NT2/D1 (cell line): ENCODE data around the gene SREBF1.
A peak's percentile ranks its signal among the peaks of the same experiment; 100 is the strongest.

ENCODE experiments used
- DNase-seq: peaks from one replicate; pipeline ENCODE4 v3.0.0-alpha.2; 2011; ENCODE audit warnings: low read depth, low spot score
- H3K27me3 ChIP-seq: 2 replicates; pipeline ENCODE4 v1.6.0; 2011; ENCODE audit warnings: mild to moderate bottlenecking; ENCODE audit not compliant: insufficient read length, insufficient read depth
- H3K36me3 ChIP-seq: 2 replicates; pipeline ENCODE4 v1.6.1; 2011; ENCODE audit warnings: mild to moderate bottlenecking, low read length, mixed read lengths; ENCODE audit not compliant: insufficient read depth, insufficient read length
- H3K4me1 ChIP-seq: 2 replicates; pipeline ENCODE4 v1.5.1; 2011; ENCODE audit not compliant: insufficient read depth, insufficient read length
- H3K4me3 ChIP-seq: 2 replicates; pipeline ENCODE4 v1.5.1; 2011; ENCODE audit warnings: low read depth; ENCODE audit not compliant: insufficient read length
- H3K9ac ChIP-seq: 2 replicates; pipeline ENCODE4 v1.6.0; 2011; ENCODE audit warnings: low read depth; ENCODE audit not compliant: insufficient read length
- H3K9me3 ChIP-seq: 2 replicates; pipeline ENCODE4 v1.5.1; 2011; ENCODE audit warnings: mild to moderate bottlenecking, low read length; ENCODE audit not compliant: insufficient read depth
- SUZ12 ChIP-seq: IDR thresholded peaks from 2 replicates; pipeline ENCODE4 v1.6.1; 2011; ENCODE audit not compliant: insufficient read length, insufficient read depth; ENCODE audit errors: extremely low read depth
- YY1 ChIP-seq: IDR thresholded peaks from 2 replicates; pipeline ENCODE4 v1.6.1; 2011; ENCODE audit not compliant: insufficient read length, insufficient read depth
- ZNF274 ChIP-seq: IDR thresholded peaks from 2 replicates; pipeline ENCODE4 v1.6.1; 2011; ENCODE audit warnings: mild to moderate bottlenecking, low read depth, low read length

Gene SREBF1

DNA sequence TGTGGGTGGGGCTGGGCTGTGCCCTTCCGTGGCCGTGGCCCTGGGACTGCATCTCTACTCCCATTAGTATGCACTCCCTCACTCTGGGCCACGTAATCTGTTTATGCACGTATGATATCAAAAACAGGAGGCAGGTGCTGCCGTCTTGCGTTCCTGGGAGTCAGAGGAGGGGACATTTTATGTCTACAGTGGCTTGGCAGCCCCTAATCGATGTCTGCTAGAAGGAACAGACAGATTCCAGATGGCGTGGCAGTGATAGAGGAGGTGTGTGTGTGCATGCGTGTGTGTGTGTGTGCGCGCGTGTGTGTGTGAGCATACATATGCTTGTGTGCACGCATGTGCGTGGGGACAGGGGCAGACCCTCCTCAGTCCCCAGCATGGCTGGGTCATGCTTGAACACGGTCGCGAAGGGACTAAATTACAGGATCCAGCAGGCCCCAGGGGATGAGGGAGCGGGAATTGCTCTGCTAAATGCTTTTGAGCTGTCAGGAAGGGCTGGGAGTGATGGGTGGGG, 44.7 kb downstream of the SREBF1 start:
- TF ChIP-seq SUZ12 = no peak
- TF ChIP-seq YY1 = no peak
- no peak for TF ChIP-seq ZNF274
- H3K9me3 ChIP-seq = no peaks in the 10 kb centered on the region
- H3K4me1 ChIP-seq = peaks cover 28% of the 10 kb centered on the region
- DNase-seq = no peak
- no peak overlapping the region for H3K4me3 ChIP-seq
- peak overlapping the region; percentile 32 for H3K9ac ChIP-seq
- no peaks in the 10 kb centered on the region for H3K27me3 ChIP-seq
- peaks cover 33% of the 10 kb centered on the region for H3K36me3 ChIP-seq

DNA sequence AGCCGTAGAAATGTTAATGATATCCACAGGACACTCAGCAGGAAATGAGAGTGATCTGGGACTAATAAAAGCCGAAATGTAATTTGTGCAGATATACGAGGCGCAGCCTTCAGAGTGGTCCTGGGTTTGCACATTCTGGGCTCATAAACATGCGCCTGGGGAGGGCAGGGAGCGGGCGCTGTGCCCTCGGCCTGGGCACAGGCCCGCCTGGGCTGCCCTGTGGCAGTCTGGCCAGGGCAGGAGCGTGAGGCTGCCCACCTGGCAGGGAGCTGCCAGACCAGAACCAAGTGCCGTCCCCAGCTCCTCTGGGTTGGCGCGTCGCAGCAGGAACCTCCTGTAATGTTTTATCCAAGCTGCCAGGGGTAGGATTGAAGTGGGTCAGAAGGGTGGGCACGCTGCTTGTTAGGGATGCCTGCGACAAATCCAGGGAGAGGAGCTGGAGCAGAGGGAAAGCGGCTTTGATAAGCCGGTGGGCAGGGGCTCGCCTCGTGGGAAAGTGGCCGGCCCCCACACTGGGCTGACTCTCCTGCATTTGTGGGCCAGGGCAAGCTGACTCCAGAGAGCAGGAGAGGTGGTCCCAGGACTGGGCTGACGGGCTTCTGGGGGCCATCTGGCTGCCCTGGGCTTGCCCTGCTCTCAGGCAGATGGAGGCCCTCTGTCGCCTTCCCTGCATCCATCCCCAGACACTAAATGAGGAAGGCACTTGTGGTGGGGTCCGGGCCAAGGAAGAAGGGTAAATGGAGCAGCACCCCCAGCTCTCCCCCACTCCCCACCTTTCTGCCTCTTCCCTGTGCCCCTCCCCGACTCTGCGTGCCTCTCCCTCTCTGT, 45.9 kb downstream of the SREBF1 start:
- Histone ChIP-seq H3K4me1 (peaks cover 35% of the 10 kb centered on the region), H3K9me3 (no peaks in the 10 kb centered on the region), H3K36me3 (peaks cover 27% of the 10 kb centered on the region), H3K27me3 (no peaks in the 10 kb centered on the region), H3K4me3 (no peak overlapping the region), H3K9ac (peak overlapping the region; percentile 56)
- TF ChIP-seq YY1 (no peak), ZNF274 (no peak), SUZ12 (no peak)
- no peak for DNase-seq

- Histone ChIP-seq H3K9me3 (no peaks in the 10 kb centered on the region), H3K4me3 (no peak overlapping the region), H3K4me1 (peaks cover 41% of the 10 kb centered on the region), H3K36me3 (peaks cover 18% of the 10 kb centered on the region), H3K27me3 (no peaks in the 10 kb centered on the region), H3K9ac (no peak overlapping the region)
- DNase-seq = no peak
- TF ChIP-seq SUZ12 = no peak
- no peak for TF ChIP-seq ZNF274
- no peak for TF ChIP-seq YY1
These were observed 46.8 kb downstream of the SREBF1 start for GRCh38 chr17:17789828-17790636.

GRCh38 chr17:17789410-17789809, 47.4 kb downstream of the SREBF1 start:
- H3K27me3 ChIP-seq = no peaks in the 10 kb centered on the region

DNA sequence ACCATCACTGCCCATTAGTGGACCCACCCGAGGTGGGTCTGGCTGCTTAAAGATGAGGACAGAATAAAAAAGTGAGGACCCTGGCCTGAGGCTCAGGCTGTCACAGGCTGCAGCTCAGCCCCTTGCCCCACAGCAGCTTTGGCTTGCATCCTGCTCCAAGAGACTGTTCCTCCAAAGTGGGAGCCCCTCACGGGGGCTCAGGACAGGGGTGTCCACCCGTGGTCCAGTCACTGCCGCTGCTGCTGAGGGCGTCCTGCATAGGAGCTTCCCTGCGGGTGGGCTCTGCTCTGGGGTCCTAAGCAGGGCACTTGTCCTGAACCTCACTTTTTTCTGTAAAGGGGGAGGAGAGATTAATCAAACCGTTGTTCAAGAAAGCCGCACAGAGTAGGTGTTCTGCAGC, 47.8 kb downstream of the SREBF1 start:
- no peak overlapping the region for H3K4me3 ChIP-seq
- H3K9ac ChIP-seq = peak overlapping the region; percentile 50
- peaks cover 8% of the 10 kb centered on the region for H3K36me3 ChIP-seq
- peaks cover 50% of the 10 kb centered on the region for H3K4me1 ChIP-seq
- no peaks in the 10 kb centered on the region for H3K9me3 ChIP-seq
- H3K27me3 ChIP-seq = no peaks in the 10 kb centered on the region
- TF ChIP-seq ZNF274 = no peak
- TF ChIP-seq YY1 = no peak
- no peak for TF ChIP-seq SUZ12
- DNase-seq = no peak

More at GRCh38 chr17:17789410-17789809, 47.4 kb downstream of the SREBF1 start:
- Histone ChIP-seq H3K9ac (no peak overlapping the region), H3K4me1 (peaks cover 47% of the 10 kb centered on the region), H3K36me3 (peaks cover 12% of the 10 kb centered on the region), H3K9me3 (no peaks in the 10 kb centered on the region), H3K4me3 (no peak overlapping the region)
- DNase-seq = no peak
- TF ChIP-seq ZNF274 (no peak), YY1 (no peak)

DNA sequence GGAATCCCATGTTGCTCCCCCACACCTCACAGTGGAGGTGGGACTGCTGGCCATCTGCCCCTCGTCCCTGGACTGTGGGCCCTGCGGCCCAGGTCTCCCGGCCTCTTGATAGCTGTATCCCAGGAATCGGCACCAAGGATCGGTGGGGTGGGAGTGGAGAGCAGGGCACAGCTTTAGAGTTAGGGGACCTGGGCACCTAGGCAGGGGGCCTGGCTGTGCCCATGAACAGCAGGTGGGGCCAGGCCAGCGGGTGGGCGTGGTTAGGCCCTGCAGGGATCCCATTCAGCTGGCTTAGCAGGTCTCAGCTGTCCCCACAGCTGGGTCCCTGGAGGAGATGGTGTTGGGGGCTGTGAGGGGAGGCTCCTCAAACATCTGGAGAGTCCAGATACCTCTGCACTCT, 49.2 kb downstream of the SREBF1 start:
- TF ChIP-seq YY1 (no peak), ZNF274 (no peak), SUZ12 (no peak)
- no peaks in the 10 kb centered on the region for H3K27me3 ChIP-seq
- no peaks in the 10 kb centered on the region for H3K9me3 ChIP-seq
- no peak overlapping the region for H3K4me3 ChIP-seq
- no peak overlapping the region for H3K9ac ChIP-seq
- no peak for DNase-seq
- no peaks in the 10 kb centered on the region for H3K36me3 ChIP-seq
- H3K4me1 ChIP-seq = peaks cover 44% of the 10 kb centered on the region

- H3K36me3 ChIP-seq = no peaks in the 10 kb centered on the region
- DNase-seq = no peak
- peaks cover 41% of the 10 kb centered on the region for H3K4me1 ChIP-seq
- no peaks in the 10 kb centered on the region for H3K9me3 ChIP-seq
- no peak overlapping the region for H3K9ac ChIP-seq
- H3K27me3 ChIP-seq = no peaks in the 10 kb centered on the region
- no peak overlapping the region for H3K4me3 ChIP-seq
- no peak for TF ChIP-seq ZNF274
- no peak for TF ChIP-seq YY1
- TF ChIP-seq SUZ12 = no peak
These were observed 49.8 kb downstream of the SREBF1 start for GRCh38 chr17:17786998-17787397.
